ENCODE results near the gene LAMA5. TPM values are rescaled to one million over a fixed set of nuclear protein-coding genes. Genes with fewer than 3 reads are reported as not detected.
A peak's percentile ranks its signal among the peaks of the same experiment; 100 is the strongest.

LAMA5 gene
- total and polyA plus RNA-seq, 3 experiments from 2014 or later: 0.13 to 0.78 TPM; not detected in 1

DNA sequence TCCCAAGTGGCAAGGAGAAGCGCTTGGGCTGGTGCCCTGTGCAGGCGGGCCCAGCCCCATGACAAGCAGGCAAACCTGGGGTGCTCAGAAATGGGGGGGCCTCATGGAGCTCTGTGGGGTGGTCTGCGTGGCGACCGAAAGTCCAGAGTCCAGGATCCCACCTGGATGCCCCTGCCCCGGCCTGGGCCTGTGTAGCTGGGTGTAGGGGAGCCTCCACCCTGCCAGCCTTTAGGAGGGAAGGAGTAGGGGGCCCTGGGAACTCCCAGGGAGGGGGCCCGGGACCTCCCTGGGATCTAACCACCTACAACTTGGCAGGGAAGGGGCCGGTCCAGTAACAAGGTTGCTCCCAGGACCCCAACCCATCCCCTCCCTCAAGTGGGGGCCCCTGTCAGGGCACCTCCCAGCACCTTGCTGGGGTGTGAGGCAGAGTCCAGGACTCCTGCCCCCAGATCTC, 4.5 kb upstream of the LAMA5 start:
- no peaks in the 10 kb centered on the region for H3K9me3 Mint-ChIP-seq
- ChIA-PET POLR2A (no interaction called here), CTCF (interaction anchor here (1.2 kb wide), 1 partner anchor 11 kb away, joined by 4 read pairs; no protein-coding TSS in a partner anchor)
- H3K4me3 Mint-ChIP-seq: no peak overlapping the region
- Histone ChIP-seq H3K36me3 (ENCODE audit: insufficient read depth, low read length) (no peaks in the 10 kb centered on the region), H3K9me3 (ENCODE audit: low read length) (no peaks in the 10 kb centered on the region), H3K4me1 (ENCODE audit: insufficient read depth, low read length) (peaks cover 12% of the 10 kb centered on the region), H3K27me3 (ENCODE audit: insufficient read depth, low read length, poor library complexity, severe bottlenecking) (peaks cover 13% of the 10 kb centered on the region), H3K4me3 (ENCODE audit: low read length) (no peak overlapping the region), H3K27ac (ENCODE audit: low read depth, low read length) (no peak overlapping the region)
- H3K4me1 Mint-ChIP-seq: peaks cover 0 to 8% (median 2%) of the 10 kb centered on the region in 3 donors
- no peaks in the 10 kb centered on the region for H3K36me3 Mint-ChIP-seq
- H3K27me3 Mint-ChIP-seq: peaks cover 13 to 16% of the 10 kb centered on the region in 2 donors
- no peak overlapping the region for H3K27ac Mint-ChIP-seq
- DNase-seq: no peak

- H3K36me3 Mint-ChIP-seq: no peaks in the 10 kb centered on the region
- peaks cover 19% of the 10 kb centered on the region for H3K27me3 ChIP-seq (ENCODE audit: insufficient read depth, low read length, poor library complexity, severe bottlenecking)
These were observed 3.9 kb upstream of the LAMA5 start for GRCh38 chr20:62370807-62371587.

GRCh38 chr20:62370115-62370806, 3.1 kb upstream of the LAMA5 start:
- CTCF ChIA-PET: no interaction called here

More at GRCh38 chr20:62370807-62371587, 3.9 kb upstream of the LAMA5 start:
- Histone ChIP-seq H3K27ac (ENCODE audit: low read depth, low read length) (no peak overlapping the region), H3K36me3 (ENCODE audit: insufficient read depth, low read length) (no peaks in the 10 kb centered on the region), H3K4me3 (ENCODE audit: low read length) (no peak overlapping the region), H3K4me1 (ENCODE audit: insufficient read depth, low read length) (peaks cover 18% of the 10 kb centered on the region), H3K9me3 (ENCODE audit: low read length) (no peaks in the 10 kb centered on the region)
- ChIA-PET CTCF (interaction anchor here (1.2 kb wide), 1 partner anchor 12 kb away, joined by 4 read pairs; no protein-coding TSS in a partner anchor), POLR2A (no interaction called here)
- H3K9me3 Mint-ChIP-seq: no peaks in the 10 kb centered on the region
- DNase-seq: no peak
- peaks cover 13 to 16% of the 10 kb centered on the region in 2 donors for H3K27me3 Mint-ChIP-seq
- H3K4me3 Mint-ChIP-seq: no peak overlapping the region
- peaks cover 0 to 8% (median 2%) of the 10 kb centered on the region in 3 donors for H3K4me1 Mint-ChIP-seq
- no peak overlapping the region for H3K27ac Mint-ChIP-seq

DNA sequence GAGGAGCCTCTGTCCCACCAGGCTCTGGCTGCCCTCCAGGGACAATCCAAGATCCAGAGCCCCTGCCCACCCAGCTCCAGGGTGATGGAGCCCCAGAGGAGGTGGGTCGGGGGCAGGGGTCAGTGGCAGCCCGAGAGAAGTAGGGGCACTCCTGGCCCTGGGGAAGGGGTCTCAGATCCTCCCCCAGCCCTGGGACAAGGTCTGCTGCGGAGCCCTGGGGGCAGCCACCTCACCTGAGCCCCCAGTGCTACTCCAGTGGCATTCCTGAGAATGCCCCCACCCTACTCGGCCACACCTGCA, 2.7 kb upstream of the LAMA5 start:
- CTCF ChIA-PET: interaction anchor here (1.4 kb wide), 1 partner anchor 13 kb away, joined by 5 read pairs; no protein-coding TSS in a partner anchor

More at GRCh38 chr20:62370115-62370806, 3.1 kb upstream of the LAMA5 start:
- Mint-ChIP-seq H3K9me3 (no peaks in the 10 kb centered on the region), H3K4me1 (peaks cover 0 to 8% (median 2%) of the 10 kb centered on the region in 3 donors), H3K27ac (no peak overlapping the region), H3K36me3 (no peaks in the 10 kb centered on the region), H3K27me3 (peaks cover 13 to 21% of the 10 kb centered on the region in 2 donors), H3K4me3 (no peak overlapping the region)
- no peak for DNase-seq
- POLR2A ChIA-PET: no interaction called here
- Histone ChIP-seq H3K27ac (ENCODE audit: low read depth, low read length) (no peak overlapping the region), H3K36me3 (ENCODE audit: insufficient read depth, low read length) (no peaks in the 10 kb centered on the region), H3K4me1 (ENCODE audit: insufficient read depth, low read length) (peaks cover 18% of the 10 kb centered on the region), H3K4me3 (ENCODE audit: low read length) (no peak overlapping the region), H3K27me3 (ENCODE audit: insufficient read depth, low read length, poor library complexity, severe bottlenecking) (peaks cover 22% of the 10 kb centered on the region), H3K9me3 (ENCODE audit: low read length) (no peaks in the 10 kb centered on the region)

GRCh38 chr20:62368976-62369814, 2.1 kb upstream of the LAMA5 start:
- Histone ChIP-seq H3K4me3 (ENCODE audit: low read length) (no peak overlapping the region), H3K27ac (ENCODE audit: low read depth, low read length) (no peak overlapping the region), H3K4me1 (ENCODE audit: insufficient read depth, low read length) (peaks cover 18% of the 10 kb centered on the region), H3K9me3 (ENCODE audit: low read length) (no peaks in the 10 kb centered on the region), H3K36me3 (ENCODE audit: insufficient read depth, low read length) (no peaks in the 10 kb centered on the region), H3K27me3 (ENCODE audit: insufficient read depth, low read length, poor library complexity, severe bottlenecking) (peaks cover 22% of the 10 kb centered on the region)
- DNase-seq: no peak
- H3K9me3 Mint-ChIP-seq: no peaks in the 10 kb centered on the region
- ChIA-PET POLR2A (no interaction called here), CTCF (interaction anchor here (1.4 kb wide), 1 partner anchor 14 kb away, joined by 5 read pairs; no protein-coding TSS in a partner anchor)
- H3K36me3 Mint-ChIP-seq: no peaks in the 10 kb centered on the region
- peaks cover 0 to 8% (median 2%) of the 10 kb centered on the region in 3 donors for H3K4me1 Mint-ChIP-seq
- H3K27ac Mint-ChIP-seq: no peak overlapping the region
- peaks cover 16 to 28% of the 10 kb centered on the region in 2 donors for H3K27me3 Mint-ChIP-seq
- H3K4me3 Mint-ChIP-seq: peak overlapping the region in 4 of 7 donors; percentile 8 to 43 (median 25)

More for the DNA sequence above, 2.7 kb upstream of the LAMA5 start:
- Histone ChIP-seq H3K27ac (ENCODE audit: low read depth, low read length) (no peak overlapping the region), H3K36me3 (ENCODE audit: insufficient read depth, low read length) (no peaks in the 10 kb centered on the region), H3K4me1 (ENCODE audit: insufficient read depth, low read length) (peaks cover 18% of the 10 kb centered on the region), H3K9me3 (ENCODE audit: low read length) (no peaks in the 10 kb centered on the region), H3K4me3 (ENCODE audit: low read length) (no peak overlapping the region), H3K27me3 (ENCODE audit: insufficient read depth, low read length, poor library complexity, severe bottlenecking) (peaks cover 22% of the 10 kb centered on the region)
- H3K9me3 Mint-ChIP-seq: no peaks in the 10 kb centered on the region
- no peak overlapping the region for H3K4me3 Mint-ChIP-seq
- peaks cover 16 to 26% of the 10 kb centered on the region in 2 donors for H3K27me3 Mint-ChIP-seq
- no peaks in the 10 kb centered on the region for H3K36me3 Mint-ChIP-seq
- DNase-seq: no peak
- POLR2A ChIA-PET: no interaction called here
- H3K27ac Mint-ChIP-seq: no peak overlapping the region
- peaks cover 0 to 8% (median 2%) of the 10 kb centered on the region in 3 donors for H3K4me1 Mint-ChIP-seq

- Histone ChIP-seq H3K4me1 (ENCODE audit: insufficient read depth, low read length) (peaks cover 18% of the 10 kb centered on the region), H3K27ac (ENCODE audit: low read depth, low read length) (no peak overlapping the region), H3K4me3 (ENCODE audit: low read length) (no peak overlapping the region), H3K9me3 (ENCODE audit: low read length) (no peaks in the 10 kb centered on the region), H3K27me3 (ENCODE audit: insufficient read depth, low read length, poor library complexity, severe bottlenecking) (peaks cover 22% of the 10 kb centered on the region), H3K36me3 (ENCODE audit: insufficient read depth, low read length) (no peaks in the 10 kb centered on the region)
- no peak for DNase-seq
- Mint-ChIP-seq H3K4me3 (peak overlapping the region in 5 of 7 donors; percentile 22 to 88 (median 46)), H3K9me3 (no peaks in the 10 kb centered on the region), H3K36me3 (no peaks in the 10 kb centered on the region), H3K27ac (peak overlapping the region in 1 of 8 donors; percentile 15), H3K27me3 (peaks cover 18 to 34% of the 10 kb centered on the region in 2 donors), H3K4me1 (peaks cover 0 to 8% (median 2%) of the 10 kb centered on the region in 3 donors)
- CTCF ChIA-PET: interaction anchor here (1.4 kb wide), 1 partner anchor 14 kb away, joined by 5 read pairs; no protein-coding TSS in a partner anchor
- POLR2A ChIA-PET: no interaction called here
These were observed 1.4 kb upstream of the LAMA5 start for GRCh38 chr20:62368392-62368975.

GRCh38 chr20:62367633-62368391, 700 bp upstream of the LAMA5 start:
- no peak overlapping the region for H3K27ac Mint-ChIP-seq
- CTCF ChIA-PET: interaction anchor here (1.2 to 1.5 kb wide), 3 partner anchors 14 to 357 kb away, joined by 3 to 5 read pairs (median 5); no protein-coding TSS in a partner anchor
- peak overlapping the region in 6 of 7 donors; percentile 45 to 88 (median 68) for H3K4me3 Mint-ChIP-seq
- no peak overlapping the region for H3K4me3 ChIP-seq (ENCODE audit: low read length)
- peaks cover 18% of the 10 kb centered on the region for H3K4me1 ChIP-seq (ENCODE audit: insufficient read depth, low read length)
- no peaks in the 10 kb centered on the region for H3K9me3 Mint-ChIP-seq
- H3K9me3 ChIP-seq (ENCODE audit: low read length): no peaks in the 10 kb centered on the region
- DNase-seq: peak in 1 of 5 donors; percentile 12
- no peaks in the 10 kb centered on the region for H3K36me3 Mint-ChIP-seq
- peaks cover 0 to 8% (median 2%) of the 10 kb centered on the region in 3 donors for H3K4me1 Mint-ChIP-seq
- POLR2A ChIA-PET: no interaction called here
- H3K36me3 ChIP-seq (ENCODE audit: insufficient read depth, low read length): no peaks in the 10 kb centered on the region
- H3K27ac ChIP-seq (ENCODE audit: low read depth, low read length): no peak overlapping the region
- peaks cover 22% of the 10 kb centered on the region for H3K27me3 ChIP-seq (ENCODE audit: insufficient read depth, low read length, poor library complexity, severe bottlenecking)
- H3K27me3 Mint-ChIP-seq: peaks cover 15 to 30% of the 10 kb centered on the region in 2 donors
